ENCODE data around the gene IRS1.
A peak's percentile ranks its signal among the peaks of the same experiment; 100 is the strongest.

Gene IRS1

DNA sequence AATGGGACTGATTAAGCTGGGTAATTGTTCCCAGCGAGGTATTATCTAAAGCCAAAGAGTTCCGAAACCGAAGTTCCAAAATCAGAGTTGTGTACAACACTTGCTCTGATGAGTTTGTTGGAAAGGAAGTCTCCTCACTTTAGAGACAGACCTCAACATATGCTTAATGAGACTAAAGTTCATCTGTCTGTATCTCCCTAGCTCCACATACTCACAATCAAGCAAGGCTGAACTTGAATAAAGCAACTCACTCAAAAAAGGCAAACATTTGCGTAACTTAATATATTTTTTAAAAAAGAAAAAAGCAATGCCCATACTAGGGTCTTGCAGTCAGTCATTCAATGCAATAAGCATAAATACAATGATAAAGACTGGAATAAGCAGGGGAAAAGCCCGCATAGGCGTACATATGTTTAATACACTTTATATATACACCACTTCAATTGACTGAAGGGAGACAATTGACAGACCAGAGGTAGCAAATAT, 60.0 kb downstream of the IRS1 start:
- H3K36me3 Mint-ChIP-seq (ENCODE audit: low read depth): peaks cover 5% of the 10 kb centered on the region
- no peak overlapping the region for H3K27ac Mint-ChIP-seq
- no peak overlapping the region for H3K4me3 Mint-ChIP-seq
- H3K27me3 Mint-ChIP-seq: no peaks in the 10 kb centered on the region
- H3K4me1 Mint-ChIP-seq (ENCODE audit: low read depth): peaks cover 20% of the 10 kb centered on the region
- H3K9me3 Mint-ChIP-seq: no peaks in the 10 kb centered on the region

DNA sequence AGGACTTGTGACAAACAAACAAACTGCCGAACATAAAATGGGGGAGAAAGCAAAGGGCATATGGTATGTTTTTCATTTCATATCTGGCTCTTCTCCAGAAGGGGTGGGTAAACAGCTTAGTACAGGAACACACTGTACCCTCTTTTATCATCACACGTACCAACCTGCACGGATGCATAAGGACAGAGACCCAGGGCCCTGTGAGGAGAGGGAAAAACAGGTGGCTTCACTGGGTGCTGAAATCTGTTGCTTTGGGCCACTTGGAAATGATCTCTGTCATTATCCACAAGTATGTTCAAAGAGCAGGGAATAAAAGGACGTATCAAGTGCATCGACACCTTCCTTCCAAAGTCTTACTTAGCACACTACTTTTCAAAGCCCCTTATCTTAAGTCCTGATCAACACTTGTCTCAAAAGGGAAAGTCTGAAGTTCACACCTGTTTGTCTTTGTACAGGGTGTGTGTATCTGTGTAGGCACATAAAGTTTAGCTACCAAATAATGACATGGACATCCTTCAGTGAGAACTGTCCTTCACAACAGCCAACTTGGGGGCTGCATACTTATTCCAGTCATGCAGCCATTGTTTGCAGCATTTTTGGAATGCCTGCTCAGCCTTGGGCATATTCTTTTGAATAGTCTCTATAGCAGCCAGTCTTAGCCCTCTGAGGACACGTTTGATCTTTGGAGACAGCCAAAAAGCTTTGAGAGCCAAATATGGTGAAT, 60.6 kb downstream of the IRS1 start:
- Mint-ChIP-seq H3K4me1 (ENCODE audit: low read depth) (peaks cover 20% of the 10 kb centered on the region), H3K36me3 (ENCODE audit: low read depth) (peaks cover 5% of the 10 kb centered on the region), H3K4me3 (no peak overlapping the region), H3K27me3 (no peaks in the 10 kb centered on the region), H3K27ac (no peak overlapping the region), H3K9me3 (no peaks in the 10 kb centered on the region)

DNA sequence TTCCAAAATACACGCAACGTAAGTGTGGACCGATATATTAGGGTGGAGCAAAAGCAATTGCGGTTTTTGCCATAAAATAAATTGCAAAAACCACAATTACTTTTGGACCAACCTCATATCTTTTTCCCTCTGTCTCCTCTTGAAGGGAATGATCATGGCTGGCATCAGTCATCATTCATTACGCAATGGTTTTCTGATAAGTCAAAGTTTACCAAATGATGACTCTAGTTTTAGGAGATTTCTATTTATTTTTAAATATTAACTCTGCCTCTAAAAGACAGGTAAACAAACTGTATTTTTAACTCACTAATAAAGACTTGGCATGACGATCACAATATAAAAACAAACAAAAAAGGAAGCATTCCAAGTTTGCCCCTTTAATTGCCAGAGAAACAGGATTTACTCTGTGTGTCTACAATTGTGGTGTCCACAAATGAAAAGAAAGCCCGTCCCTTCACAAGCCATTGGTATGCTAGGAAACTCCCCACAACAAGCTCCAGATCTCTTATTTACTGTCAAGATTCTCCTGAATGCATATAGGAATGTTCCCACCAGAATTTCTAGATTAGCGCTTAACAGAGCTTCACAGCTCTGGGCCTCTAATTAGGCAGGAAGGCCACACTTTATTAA, 61.3 kb downstream of the IRS1 start:
- H3K27ac Mint-ChIP-seq: no peak overlapping the region
- no peak overlapping the region for H3K4me3 Mint-ChIP-seq
- H3K4me1 Mint-ChIP-seq (ENCODE audit: low read depth): peaks cover 21% of the 10 kb centered on the region
- no peaks in the 10 kb centered on the region for H3K27me3 Mint-ChIP-seq
- peaks cover 5% of the 10 kb centered on the region for H3K36me3 Mint-ChIP-seq (ENCODE audit: low read depth)
- H3K9me3 Mint-ChIP-seq: no peaks in the 10 kb centered on the region

DNA sequence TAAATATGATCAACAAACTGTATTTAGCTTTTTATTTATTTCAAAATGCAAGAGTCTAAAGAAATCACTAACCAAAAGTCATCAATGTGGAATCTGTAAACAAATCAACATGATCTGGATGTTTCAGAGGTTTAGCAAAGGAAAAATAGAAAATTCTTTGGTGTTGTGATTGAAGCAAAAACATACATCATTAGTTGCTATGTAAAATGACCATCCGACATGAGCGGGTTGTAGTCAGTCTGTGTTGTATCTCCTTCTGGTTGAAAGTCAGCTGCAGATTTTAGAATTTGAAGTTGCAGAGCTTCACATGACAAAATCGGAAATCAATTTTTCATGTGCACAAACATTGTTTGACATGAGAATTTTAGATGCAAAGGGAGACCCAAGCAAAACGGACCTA, 63.2 kb downstream of the IRS1 start:
- peaks cover 15% of the 10 kb centered on the region for H3K4me1 Mint-ChIP-seq (ENCODE audit: low read depth)
- H3K27me3 Mint-ChIP-seq: no peaks in the 10 kb centered on the region
- H3K9me3 Mint-ChIP-seq: no peaks in the 10 kb centered on the region
- H3K36me3 Mint-ChIP-seq (ENCODE audit: low read depth): peaks cover 5% of the 10 kb centered on the region
- no peak overlapping the region for H3K4me3 Mint-ChIP-seq
- no peak overlapping the region for H3K27ac Mint-ChIP-seq

DNA sequence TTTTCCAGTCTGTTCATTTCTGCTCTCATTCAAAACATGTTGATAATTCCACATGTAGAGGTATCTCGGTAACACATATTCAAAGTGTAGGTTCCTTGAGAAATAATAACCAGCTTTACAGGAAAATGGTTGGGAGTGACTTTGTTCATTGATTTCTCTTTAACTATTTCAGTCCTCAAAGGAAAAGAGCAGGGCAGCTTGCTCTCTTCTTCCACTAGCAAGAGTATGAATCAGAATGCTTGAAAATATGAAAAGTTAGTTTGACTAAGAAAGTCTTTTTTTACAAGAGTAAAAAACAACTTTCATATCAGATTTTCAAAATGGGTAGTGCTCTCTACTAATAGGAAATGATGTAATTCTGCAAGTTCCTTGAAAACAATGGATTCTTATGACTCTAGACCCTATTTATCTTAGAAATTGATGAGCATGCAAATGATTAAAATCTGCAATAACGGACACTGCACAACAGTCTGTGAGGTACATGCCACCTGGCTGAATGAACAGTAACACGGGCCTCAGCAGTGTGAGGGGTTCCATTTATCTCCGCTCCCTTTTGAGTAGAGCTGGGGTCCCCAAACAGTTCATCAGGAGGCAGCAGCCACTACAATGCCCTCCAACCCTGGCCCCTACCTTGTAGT, 65.6 kb downstream of the IRS1 start:
- no peak overlapping the region for H3K27ac Mint-ChIP-seq
- no peak overlapping the region for H3K4me3 Mint-ChIP-seq
- H3K9me3 Mint-ChIP-seq: no peaks in the 10 kb centered on the region
- H3K27me3 Mint-ChIP-seq: no peaks in the 10 kb centered on the region
- H3K36me3 Mint-ChIP-seq (ENCODE audit: low read depth): peaks cover 5% of the 10 kb centered on the region
- peaks cover 11% of the 10 kb centered on the region for H3K4me1 Mint-ChIP-seq (ENCODE audit: low read depth)

DNA sequence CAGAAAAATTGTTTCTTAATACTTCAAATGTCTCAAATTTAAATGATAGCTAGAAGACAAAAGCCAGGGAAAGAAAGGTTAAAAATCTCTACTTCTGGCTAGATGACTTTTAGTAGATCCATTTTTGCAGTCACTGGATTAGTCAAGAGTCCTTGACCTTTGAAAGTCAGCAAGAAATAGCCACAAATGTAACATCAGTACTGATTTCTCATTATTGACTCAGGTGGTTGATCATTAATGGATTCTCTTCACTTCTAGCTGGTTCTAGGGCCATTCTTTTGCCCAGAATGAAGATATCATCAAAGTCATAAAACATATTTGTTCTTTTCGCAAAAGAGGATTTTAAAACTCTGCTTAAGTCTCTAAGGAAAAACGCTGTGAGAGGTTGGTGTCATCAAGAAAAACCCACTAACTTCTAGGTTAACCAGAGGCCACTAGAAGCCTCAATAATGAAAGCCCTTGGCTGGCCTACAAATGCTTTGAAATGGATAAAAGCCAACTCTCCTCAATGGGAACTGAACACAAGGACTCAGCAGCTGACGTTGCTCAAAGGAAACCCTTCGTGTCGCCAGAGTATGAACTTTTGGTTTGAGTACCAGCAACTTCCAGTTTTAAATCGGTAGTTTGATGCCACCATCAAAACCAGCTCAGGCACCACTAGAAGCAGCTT, 66.3 kb downstream of the IRS1 start:
- Mint-ChIP-seq H3K9me3 (no peaks in the 10 kb centered on the region), H3K27me3 (no peaks in the 10 kb centered on the region), H3K36me3 (ENCODE audit: low read depth) (peaks cover 5% of the 10 kb centered on the region), H3K27ac (no peak overlapping the region), H3K4me1 (ENCODE audit: low read depth) (peaks cover 5% of the 10 kb centered on the region), H3K4me3 (no peak overlapping the region)

DNA sequence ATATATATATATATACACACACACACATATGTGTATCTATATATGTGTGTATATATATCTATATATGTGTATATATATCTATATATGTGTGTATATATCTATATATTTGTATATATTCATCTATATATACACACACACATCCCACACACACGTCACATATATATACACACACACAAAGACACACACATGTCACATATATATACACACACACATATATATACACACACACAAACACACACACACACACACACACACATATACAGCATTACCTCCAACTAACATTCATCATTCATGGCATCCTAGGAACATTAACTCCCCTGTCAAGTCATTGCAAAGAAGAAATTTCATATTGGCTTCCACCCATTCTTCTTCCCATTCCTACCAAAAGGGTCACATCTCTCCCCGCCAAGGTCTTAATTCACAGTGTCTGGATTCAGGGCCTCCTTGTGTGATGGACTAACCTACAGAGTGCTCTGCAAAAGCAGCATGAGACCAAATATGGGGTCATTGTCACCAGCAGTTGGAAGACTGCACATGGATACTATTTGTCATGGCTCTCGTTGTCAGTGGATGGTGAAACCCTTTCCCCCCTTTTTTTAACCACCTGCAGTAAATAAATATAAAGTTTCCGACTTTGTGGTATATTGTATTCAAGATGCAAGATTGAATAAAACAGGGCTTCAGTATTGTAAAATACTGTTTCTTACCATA, 67.0 kb downstream of the IRS1 start:
- peaks cover 5% of the 10 kb centered on the region for H3K4me1 Mint-ChIP-seq (ENCODE audit: low read depth)
- no peak overlapping the region for H3K4me3 Mint-ChIP-seq
- peaks cover 5% of the 10 kb centered on the region for H3K36me3 Mint-ChIP-seq (ENCODE audit: low read depth)
- no peaks in the 10 kb centered on the region for H3K27me3 Mint-ChIP-seq
- no peaks in the 10 kb centered on the region for H3K9me3 Mint-ChIP-seq
- H3K27ac Mint-ChIP-seq: peak overlapping the region; percentile 15

DNA sequence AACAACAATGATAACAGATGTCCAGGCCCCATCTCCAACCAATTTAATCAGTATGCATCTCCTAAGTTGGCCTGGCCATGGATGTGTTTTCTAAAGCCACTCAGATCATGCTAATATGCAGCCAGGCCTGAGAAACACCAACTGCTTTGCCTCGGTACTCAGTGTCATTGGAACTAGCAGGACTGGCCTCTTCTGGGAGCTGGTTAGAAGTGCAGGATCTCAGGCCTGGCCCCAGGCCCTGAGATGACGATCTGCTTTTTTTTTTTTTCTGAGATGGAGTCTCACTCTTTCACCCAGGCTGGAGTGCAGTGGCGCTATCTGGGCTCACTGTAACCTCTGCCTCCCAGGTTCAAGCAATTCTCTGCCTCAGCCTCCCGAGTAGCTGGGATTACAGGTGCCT, 69.1 kb downstream of the IRS1 start:
- H3K4me3 Mint-ChIP-seq: no peak overlapping the region
- peaks cover 12% of the 10 kb centered on the region for H3K27me3 Mint-ChIP-seq
- H3K9me3 Mint-ChIP-seq: no peaks in the 10 kb centered on the region
- no peaks in the 10 kb centered on the region for H3K36me3 Mint-ChIP-seq (ENCODE audit: low read depth)
- no peak overlapping the region for H3K27ac Mint-ChIP-seq
- peaks cover 9% of the 10 kb centered on the region for H3K4me1 Mint-ChIP-seq (ENCODE audit: low read depth)

DNA sequence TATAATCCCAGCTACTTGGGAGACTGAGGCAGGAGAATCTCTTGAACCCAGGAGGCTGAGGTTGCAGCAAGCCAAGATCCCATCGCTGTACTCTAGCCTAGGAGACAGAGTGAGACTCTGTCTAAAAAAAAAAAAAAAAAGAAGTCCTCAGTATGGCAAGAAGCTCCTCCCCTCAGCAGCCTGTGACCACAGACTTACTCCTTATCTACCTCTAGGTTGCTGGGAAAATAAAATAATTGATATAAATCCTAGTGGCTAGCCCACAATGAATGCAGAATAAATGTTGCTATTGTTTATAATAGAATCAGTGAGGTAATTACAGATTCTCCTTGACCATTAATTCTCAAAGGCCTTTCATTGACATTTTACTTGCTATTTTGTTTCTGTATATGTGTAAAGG, 70.6 kb downstream of the IRS1 start:
- no peak overlapping the region for H3K4me3 Mint-ChIP-seq
- peaks cover 22% of the 10 kb centered on the region for H3K27me3 Mint-ChIP-seq
- H3K4me1 Mint-ChIP-seq (ENCODE audit: low read depth): peaks cover 9% of the 10 kb centered on the region
- no peaks in the 10 kb centered on the region for H3K36me3 Mint-ChIP-seq (ENCODE audit: low read depth)
- no peak overlapping the region for H3K27ac Mint-ChIP-seq
- H3K9me3 Mint-ChIP-seq: no peaks in the 10 kb centered on the region

DNA sequence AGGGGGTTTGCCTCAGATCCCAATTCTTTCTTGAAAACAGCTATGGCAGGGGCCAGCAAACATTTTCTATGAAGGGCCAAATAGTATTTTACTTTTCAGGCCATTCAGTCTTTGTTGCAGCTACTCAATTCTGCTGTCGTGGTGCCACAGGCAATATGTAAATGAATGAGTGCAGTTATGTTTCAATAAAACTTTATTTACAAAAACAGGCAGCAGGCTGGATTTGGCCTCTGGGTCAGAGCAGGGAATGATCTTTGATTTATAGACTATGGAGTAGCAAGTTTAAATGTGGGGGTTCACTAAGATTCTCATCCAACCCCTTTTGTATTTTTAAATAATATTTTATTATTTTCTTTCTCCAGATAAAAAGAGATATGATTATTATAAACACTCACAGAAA, 72.4 kb downstream of the IRS1 start:
- Mint-ChIP-seq H3K4me1 (ENCODE audit: low read depth) (peaks cover 4% of the 10 kb centered on the region), H3K27ac (no peak overlapping the region), H3K36me3 (ENCODE audit: low read depth) (no peaks in the 10 kb centered on the region), H3K27me3 (peaks cover 22% of the 10 kb centered on the region), H3K9me3 (no peaks in the 10 kb centered on the region), H3K4me3 (no peak overlapping the region)

DNA sequence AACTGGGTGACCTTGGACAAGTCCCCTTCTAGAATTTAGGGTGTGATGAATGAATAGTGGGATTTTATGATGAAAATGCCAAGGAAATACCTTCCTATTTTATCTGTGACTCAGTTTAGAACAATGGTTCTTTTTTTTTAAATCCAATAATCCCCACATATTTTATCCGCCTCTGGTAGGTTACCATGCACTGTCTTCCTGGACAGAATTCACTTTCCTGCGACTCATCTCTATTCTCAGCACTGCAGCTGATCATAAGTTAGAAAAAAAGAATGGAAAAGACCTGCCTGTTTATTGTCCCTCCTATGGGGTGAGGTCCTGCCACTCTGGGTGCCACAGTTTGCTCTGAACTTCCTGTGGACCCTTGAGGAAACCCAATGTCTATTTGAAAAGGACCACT, 73.1 kb downstream of the IRS1 start:
- H3K4me1 Mint-ChIP-seq (ENCODE audit: low read depth): peaks cover 4% of the 10 kb centered on the region
- no peak overlapping the region for H3K27ac Mint-ChIP-seq
- H3K36me3 Mint-ChIP-seq (ENCODE audit: low read depth): no peaks in the 10 kb centered on the region

DNA sequence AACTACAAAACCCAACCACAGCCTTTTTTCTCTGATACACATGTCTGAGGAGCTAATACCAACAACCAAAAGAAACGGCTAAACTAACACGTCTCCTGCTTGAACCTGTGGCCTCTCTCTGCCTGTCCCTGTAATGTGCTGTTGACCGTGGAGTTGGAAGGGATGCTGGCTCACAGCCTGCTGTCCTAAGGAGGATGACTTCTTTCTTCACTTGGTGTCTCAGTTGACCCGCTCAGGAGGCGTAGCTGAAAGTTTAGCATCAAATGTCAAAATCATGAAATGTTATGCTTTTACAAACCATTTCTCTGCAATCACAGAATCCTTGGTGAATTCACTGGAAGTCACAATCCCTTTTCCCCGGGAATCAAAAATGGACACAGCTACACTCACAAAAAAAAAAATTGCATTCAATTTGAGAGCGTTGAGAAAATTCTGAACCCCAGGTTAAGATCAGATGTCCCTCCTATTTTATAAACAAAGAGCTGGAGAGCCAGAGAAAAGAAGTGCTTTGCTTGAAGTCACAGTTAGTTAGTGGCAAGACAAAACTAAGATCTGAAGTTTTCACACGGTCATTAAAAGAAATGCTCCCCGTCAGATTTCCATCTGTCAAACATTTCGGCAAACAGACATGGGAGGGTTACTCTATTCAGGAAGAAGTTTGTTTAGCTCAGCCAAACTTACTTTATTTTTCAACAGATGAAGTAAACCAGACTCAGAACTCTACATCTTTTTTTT, 74.3 kb downstream of the IRS1 start:
- no peaks in the 10 kb centered on the region for H3K36me3 Mint-ChIP-seq (ENCODE audit: low read depth)
- no peak overlapping the region for H3K4me3 Mint-ChIP-seq
- H3K4me1 Mint-ChIP-seq (ENCODE audit: low read depth): peaks cover 4% of the 10 kb centered on the region
- H3K27me3 Mint-ChIP-seq: peaks cover 22% of the 10 kb centered on the region
- H3K9me3 Mint-ChIP-seq: no peaks in the 10 kb centered on the region
- H3K27ac Mint-ChIP-seq: no peak overlapping the region

More for the DNA sequence above, 73.1 kb downstream of the IRS1 start:
- no peaks in the 10 kb centered on the region for H3K9me3 Mint-ChIP-seq
- peaks cover 22% of the 10 kb centered on the region for H3K27me3 Mint-ChIP-seq
- no peak overlapping the region for H3K4me3 Mint-ChIP-seq

DNA sequence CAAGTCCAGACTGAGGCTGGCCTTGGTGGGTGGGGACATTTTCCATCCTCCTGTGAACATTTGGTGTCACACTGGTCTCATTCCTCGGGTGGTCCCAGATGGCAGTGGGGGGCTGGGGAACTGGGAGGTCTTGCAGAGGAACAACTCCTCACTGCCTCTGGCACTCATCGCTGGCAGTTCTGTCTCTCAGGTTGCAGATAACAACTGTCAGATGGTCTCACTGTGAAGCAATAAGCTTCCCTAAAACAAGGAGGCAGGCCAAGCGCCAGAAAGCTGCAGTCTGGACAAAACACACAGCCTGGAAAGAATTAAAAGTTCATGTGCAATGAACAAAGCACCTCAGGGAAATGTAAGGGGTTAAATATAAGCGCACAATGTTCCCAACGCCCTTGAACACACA, 78.1 kb downstream of the IRS1 start:
- H3K36me3 Mint-ChIP-seq (ENCODE audit: low read depth): no peaks in the 10 kb centered on the region
- no peak overlapping the region for H3K27ac Mint-ChIP-seq
- H3K4me1 Mint-ChIP-seq (ENCODE audit: low read depth): peaks cover 4% of the 10 kb centered on the region
- H3K9me3 Mint-ChIP-seq: no peaks in the 10 kb centered on the region
- no peak overlapping the region for H3K4me3 Mint-ChIP-seq
- peaks cover 19% of the 10 kb centered on the region for H3K27me3 Mint-ChIP-seq

DNA sequence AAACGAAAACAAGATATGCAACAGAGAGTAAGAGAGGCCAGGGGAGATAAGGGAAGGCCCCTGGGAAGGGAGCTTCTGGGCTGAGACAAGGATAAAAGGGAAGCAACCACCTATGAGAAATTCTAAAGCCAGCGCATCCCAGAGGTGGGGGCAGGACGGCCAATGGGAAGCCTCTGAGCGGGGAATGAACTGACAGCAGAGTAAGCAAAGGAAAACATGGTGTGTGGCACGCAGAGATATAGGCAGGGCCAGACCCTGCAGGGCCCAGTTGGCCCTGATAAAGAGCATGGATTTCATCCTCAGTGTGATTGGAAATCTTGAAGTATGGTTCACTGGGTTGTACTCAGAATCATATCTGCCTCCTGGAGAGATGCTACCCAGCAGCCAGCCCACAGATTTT, 78.7 kb downstream of the IRS1 start:
- Mint-ChIP-seq H3K27ac (peak overlapping the region; percentile 75), H3K4me3 (no peak overlapping the region), H3K27me3 (peaks cover 15% of the 10 kb centered on the region), H3K4me1 (ENCODE audit: low read depth) (peaks cover 4% of the 10 kb centered on the region), H3K9me3 (no peaks in the 10 kb centered on the region), H3K36me3 (ENCODE audit: low read depth) (no peaks in the 10 kb centered on the region)

Measured in stimulated activated naive CD8-positive, alpha-beta T cell treated with anti-CD3 and anti-CD28 coated beads, Interleukin-15, Interleukin-2, amounts not matched to agents 100 ng/mL and 50 ng/mL, for 24 hours (primary cell).